GM21423 (cell line): Measurements from ENCODE around the gene RAB7B.
"Not testable (repeated sequence)": the region's sequence is repeated elsewhere in the genome, so short reads cannot be mapped to it uniquely, and the experiment has no call there.

Experiments used
- ATAC-seq: cut with Tn5 transposase; IDR thresholded peaks from one replicate; pipeline ENCODE4 v1.9.1; 2021; ENCODE audit warnings: mild to moderate bottlenecking, moderate library complexity; ENCODE audit not compliant: unreplicated experiment

Gene RAB7B

GRCh38 chr1:205998457-205999241 is 4.5 kb downstream of the RAB7B start:
- no peak for ATAC-seq

- ATAC-seq: not testable (repeated sequence)
Observed at GRCh38 chr1:205996641-205997040, 6.6 kb downstream of the RAB7B start.

GRCh38 chr1:205994346-205994745 is 8.8 kb downstream of the RAB7B start:
- no peak for ATAC-seq

- no peak for ATAC-seq
Observed at GRCh38 chr1:205993068-205993467, 10.1 kb downstream of the RAB7B start.

- ATAC-seq: no peak
Observed at GRCh38 chr1:205992218-205992882, 10.8 kb downstream of the RAB7B start.

GRCh38 chr1:205991237-205991636 is 12.0 kb downstream of the RAB7B start:
- ATAC-seq: no peak

GRCh38 chr1:205990226-205990625 is 13.0 kb downstream of the RAB7B start:
- ATAC-seq: no peak

GRCh38 chr1:205989786-205990185 is 13.4 kb downstream of the RAB7B start:
- no peak for ATAC-seq

GRCh38 chr1:205988585-205988995 is 14.6 kb downstream of the RAB7B start:
- no peak for ATAC-seq

GRCh38 chr1:205986861-205987260 is 16.3 kb downstream of the RAB7B start:
- no peak for ATAC-seq

GRCh38 chr1:205986292-205986691 is 16.9 kb downstream of the RAB7B start:
- no peak for ATAC-seq

GRCh38 chr1:205985330-205986005 is 17.7 kb downstream of the RAB7B start:
- no peak for ATAC-seq

GRCh38 chr1:205983925-205984725 is 19.1 kb downstream of the RAB7B start:
- ATAC-seq: no peak

- ATAC-seq: no peak
Observed at GRCh38 chr1:205981257-205981656, 21.9 kb downstream of the RAB7B start.

- ATAC-seq: no peak
Observed at GRCh38 chr1:205980237-205980870, 22.8 kb downstream of the RAB7B start.

- ATAC-seq: no peak
Observed at GRCh38 chr1:205979301-205979700, 23.9 kb downstream of the RAB7B start.

GRCh38 chr1:205978676-205979075 is 24.5 kb downstream of the RAB7B start:
- ATAC-seq: no peak

- no peak for ATAC-seq
Observed at GRCh38 chr1:205977402-205978014, 25.7 kb downstream of the RAB7B start.

GRCh38 chr1:205976708-205977401 is 26.3 kb downstream of the RAB7B start:
- no peak for ATAC-seq

- ATAC-seq: no peak
Observed at GRCh38 chr1:205976036-205976435, 27.2 kb downstream of the RAB7B start.
